GM15510 (cell line): ENCODE data around the gene GIT1.

ENCODE experiments used
- POLR2A ChIP-seq: IDR thresholded peaks from 3 replicates; pipeline ENCODE4 v1.6.1; 2011; ENCODE audit warnings: borderline replicate concordance; ENCODE audit not compliant: insufficient read length; ENCODE audit errors: extremely low read depth

Gene GIT1

DNA sequence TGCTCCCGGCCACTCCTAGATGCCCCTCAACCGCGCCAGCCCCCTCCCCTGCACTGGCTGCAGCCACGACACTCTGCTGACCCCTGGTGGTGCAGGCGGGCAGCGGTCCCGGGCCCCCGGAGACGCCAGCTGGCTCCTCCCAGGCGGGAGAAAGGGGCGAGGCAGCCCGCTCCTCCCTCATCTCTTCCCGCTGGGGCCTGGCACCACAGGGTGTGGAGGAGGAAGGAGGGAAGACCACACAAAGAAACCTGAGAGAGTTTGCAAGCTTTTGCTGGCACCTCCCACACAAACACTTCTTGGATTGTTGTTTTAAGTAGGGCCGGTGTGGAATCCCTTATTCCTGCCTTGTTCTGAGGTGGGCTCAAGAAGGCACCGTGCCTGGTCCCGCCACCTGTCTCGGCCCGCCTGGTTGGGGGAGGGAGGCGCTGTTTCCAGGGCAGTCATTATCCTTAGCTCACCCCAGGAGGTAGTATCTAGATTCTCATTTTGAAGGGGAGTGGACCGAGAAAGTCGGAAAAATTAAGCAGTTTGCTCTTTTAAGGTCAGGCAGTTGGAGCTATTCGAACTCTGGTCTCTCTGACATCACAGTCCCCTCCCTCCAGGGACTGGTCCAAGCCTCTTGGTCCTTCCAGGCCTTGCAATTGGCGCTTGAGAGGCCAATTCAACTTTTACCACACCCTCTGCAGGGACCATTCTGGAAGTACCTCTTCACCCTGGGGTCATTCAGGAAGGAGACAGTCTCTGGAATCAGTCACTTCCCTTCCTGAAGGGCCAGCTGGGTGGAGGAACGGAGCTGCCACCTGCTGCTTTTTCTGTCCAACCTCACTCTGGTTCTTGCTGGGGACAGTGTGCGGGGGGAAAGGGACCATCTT is 2.5 kb upstream of the GIT1 start:
- TF ChIP-seq POLR2A = no peak

DNA sequence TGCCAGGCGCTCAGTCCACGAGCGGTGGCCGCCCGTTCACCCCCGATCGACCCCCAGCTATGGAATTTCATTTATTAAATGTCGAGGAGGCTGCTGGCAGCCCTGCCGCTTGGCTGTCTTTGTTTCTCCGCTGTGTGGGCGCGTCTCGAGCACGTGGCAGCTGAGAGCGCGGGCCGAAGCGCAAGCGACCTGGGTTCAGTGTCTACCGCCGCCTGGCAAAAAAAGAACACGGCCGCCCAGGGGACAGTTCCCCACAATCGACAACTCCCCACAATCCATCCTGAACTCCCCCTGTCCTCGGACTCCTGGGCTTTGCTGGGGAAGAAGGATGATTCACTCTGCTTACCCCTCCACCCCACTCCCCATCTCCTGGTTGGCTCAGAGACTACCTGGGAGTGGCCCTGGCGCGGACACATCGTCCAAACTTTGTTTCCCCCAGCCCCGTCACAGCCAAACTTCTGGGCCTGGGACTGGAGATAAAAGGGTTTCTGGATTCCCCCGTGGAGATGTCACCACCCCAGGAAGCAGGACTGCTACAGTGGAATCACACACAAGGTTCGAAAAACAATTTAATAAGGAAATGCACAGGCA is 1.8 kb upstream of the GIT1 start:
- TF ChIP-seq POLR2A = no peak

DNA sequence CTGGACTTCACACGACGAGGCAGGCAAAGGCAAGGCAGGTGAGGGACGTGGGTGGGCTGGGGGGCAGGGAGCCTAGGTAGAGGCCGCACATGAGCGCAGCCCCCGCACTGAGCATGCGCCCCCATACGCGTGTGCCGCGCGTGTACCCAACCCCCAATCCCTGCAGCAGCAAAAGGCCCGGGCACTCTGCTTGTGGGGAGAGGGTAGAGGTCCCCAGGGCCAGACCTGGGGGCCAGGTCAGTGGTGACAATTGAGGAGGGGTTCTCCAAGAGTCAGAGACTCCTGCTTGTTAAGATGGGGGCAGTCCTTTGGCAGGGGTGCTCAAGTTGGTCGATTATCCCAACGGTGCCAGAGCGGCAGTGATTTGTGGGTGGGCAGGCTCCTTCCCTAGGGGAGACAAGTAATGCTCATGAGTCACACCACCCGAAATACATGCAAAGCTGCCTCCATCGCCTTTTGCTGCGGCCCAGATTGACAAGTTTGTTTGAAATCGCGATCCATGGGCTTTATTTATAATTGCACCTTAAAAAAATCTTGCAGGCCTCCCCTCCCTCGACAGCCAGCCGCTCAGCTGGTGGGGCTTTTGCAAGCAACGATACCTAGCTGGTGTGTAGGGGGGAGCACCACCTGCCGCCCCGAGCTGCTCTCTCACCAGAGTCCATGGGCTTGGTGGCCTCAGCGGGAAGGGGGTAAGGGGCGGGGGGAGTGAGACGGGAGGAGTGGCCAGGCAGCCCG is 1.1 kb upstream of the GIT1 start:
- TF ChIP-seq POLR2A = no peak

DNA sequence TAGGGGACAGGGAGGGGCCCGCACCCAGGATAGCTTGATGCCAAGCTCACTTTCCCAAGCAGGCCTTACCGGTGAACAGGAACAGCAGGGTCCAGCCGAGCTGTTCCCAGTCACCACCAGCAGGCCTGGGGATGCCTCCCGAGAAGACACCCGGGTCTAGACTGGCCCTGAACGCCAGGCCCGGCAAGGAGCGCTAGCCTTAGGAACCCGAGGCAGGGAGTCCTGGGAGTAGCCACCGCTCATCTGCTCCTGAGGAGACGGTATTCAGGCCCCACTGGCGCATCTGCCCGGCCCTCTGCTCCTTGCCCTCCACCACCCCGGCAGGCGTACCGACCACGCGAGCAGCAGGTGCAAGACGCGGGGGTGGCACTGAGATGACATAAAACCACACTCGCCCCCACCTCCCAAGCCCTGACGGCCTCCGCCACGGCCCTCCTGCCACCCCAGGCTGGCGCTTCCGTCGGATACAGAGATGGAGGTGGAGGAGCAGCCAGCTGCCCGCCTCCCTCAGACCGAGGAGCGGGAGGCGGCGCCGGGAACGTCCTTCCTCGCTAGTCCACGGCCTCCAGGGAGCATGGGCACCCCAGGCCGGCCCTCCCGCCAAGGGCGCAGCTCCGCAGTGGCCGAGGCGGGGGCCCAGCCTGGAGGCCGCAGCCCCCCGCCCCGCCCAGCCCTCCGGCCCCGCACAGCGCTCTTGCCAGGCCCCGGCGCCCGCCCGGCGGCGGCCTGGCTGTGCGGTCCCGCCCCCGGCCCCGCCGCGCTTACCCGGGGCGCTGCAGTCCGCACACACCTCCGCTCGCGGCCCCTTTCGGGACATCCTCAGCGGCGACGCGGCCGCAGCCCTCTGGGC is 661 bp downstream of the GIT1 start:
- TF ChIP-seq POLR2A = no peak

DNA sequence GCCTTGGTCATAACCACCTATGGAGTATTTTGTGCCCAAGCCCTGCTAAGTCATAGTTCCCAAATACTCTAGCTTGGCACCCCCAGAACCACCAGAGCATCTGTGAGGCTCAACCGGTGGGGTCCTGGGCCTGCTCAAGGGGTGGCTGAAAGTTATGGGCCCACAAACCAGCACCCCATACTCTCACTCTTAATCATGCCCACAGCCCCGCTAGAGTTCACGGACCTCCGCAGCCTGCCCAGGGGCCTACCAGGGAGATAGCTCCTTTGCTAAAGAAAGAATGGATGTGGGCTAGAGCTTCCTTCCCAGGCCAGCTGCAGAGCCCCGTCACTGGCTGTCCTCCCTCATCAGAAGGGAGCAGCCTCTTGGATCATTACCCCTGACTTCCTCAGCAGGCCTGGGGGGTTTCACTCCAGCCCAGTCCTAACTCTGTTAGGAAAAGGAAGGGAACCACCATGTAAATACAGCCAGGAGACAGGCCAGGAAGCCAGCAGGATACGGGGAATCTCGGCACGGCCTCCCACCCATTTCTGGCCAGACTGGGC is 1.4 kb downstream of the GIT1 start:
- TF ChIP-seq POLR2A = no peak

DNA sequence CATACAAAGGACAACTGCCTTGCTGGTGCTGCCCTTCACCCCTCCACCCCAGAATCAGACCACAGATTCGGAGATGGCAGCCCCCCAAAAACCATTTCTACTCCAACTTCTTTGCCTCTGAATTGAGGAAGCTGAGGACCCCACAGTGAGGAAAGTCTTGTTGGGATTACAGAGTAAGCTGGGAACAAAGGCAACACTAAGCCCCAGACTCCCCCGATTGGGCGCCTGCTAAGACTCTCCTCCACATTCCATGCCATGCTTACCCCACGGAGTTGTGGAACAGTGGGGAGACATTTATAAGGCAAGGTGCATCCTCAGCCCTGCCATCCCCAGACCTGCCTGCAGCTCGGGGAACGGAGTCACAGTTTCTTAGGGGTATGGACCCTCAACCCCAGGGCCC is 1.9 kb downstream of the GIT1 start:
- TF ChIP-seq POLR2A = no peak

DNA sequence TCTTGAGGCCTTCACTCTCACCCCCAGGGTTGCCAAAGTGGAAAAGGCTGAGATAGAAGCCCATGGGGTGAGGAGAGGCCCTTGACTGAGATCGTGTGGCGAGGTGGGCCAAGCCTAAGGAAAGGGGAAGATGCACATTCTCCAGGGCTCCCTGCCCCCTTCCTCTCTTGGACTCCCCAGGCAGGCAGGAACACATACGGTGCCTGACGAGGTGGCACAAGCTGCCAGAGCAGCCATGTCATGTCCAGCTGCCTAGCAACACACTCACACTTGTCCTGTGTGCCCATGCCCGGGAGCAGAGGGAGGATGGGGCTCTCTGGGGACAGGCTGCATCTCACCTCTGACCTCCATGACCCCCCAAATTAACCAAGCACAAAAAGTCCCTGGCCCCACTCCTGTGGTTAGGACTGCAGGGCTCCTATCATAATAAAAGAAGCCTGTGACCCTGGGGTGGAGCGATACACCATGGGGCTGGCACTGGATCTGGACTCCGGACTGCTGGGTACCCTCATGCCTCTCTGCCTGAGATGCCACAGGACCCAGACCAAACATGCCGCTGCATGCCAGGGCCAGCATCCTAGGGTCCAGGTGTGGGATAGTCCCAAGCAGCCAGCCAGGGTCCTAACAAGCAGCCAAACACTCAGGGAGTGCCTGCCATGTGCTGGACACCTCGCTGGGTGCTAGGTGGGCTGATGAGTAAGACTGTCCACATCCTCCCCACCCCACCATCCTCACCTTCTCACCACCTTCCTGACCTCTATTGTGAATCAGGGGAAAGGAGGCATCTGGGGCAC is 2.6 kb downstream of the GIT1 start:
- TF ChIP-seq POLR2A = no peak

DNA sequence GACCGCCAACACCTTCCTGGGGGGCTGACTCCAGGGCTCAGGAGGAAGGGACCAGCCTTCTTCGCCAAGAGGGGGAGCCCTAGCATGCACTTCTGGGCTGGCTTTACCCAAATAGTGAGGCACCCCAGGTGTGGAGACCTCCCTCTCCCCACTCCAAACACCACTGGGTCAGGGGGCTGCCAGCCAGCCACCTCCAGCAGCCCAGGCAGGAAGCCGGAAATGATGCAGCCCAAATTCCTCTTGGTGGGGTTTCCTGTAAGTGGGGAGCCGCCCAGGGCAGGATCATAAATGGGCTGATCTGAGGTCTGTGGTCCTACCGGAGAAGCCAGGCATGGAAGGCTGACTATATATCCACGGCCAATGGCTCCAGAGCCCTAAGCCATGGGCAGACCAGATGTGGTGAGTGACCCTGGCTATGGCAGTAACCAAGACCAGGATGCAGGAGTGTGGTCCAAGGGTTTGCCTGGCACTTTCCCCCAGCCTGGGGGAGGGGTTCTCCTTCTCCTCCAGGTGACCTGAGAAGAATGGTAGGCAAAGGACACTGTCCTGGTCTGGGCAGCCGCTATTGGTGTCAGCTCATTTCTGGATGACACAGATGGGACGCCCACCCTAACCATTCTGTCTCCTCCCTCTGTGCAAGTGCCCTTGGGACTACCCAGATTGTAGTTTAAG is 4.2 kb downstream of the GIT1 start:
- TF ChIP-seq POLR2A = no peak

DNA sequence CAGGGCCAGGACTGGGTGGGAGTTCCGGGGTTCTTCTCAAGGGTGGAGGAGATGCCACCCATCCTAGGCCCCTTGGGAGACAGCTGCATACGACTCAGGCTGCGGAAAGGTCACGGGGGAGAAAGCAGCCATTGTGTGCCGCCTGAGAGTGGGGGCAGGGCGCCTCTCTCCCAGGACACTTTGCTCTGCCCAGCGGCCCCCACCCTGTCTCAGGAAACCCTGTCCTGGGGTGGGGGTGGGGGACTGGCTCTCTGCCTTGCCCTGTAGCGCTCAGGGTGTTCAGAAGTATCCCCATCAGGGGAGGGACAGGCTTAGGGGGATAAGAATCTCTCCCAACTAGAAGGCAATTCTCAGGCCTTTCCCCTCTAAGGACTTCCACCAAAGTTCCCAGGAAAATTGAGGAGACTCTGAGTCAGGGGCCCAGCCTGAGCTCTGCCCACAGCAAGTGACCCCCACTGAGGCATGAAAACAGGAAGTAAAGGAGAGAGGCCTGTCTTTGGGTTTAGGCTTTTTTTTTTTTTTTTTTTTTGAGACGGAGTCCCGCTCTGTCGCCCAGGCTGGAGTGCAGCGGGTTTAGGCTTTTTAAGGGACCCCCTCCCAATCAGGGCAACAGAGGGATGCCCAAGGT is 4.9 kb downstream of the GIT1 start:
- TF ChIP-seq POLR2A = no peak

DNA sequence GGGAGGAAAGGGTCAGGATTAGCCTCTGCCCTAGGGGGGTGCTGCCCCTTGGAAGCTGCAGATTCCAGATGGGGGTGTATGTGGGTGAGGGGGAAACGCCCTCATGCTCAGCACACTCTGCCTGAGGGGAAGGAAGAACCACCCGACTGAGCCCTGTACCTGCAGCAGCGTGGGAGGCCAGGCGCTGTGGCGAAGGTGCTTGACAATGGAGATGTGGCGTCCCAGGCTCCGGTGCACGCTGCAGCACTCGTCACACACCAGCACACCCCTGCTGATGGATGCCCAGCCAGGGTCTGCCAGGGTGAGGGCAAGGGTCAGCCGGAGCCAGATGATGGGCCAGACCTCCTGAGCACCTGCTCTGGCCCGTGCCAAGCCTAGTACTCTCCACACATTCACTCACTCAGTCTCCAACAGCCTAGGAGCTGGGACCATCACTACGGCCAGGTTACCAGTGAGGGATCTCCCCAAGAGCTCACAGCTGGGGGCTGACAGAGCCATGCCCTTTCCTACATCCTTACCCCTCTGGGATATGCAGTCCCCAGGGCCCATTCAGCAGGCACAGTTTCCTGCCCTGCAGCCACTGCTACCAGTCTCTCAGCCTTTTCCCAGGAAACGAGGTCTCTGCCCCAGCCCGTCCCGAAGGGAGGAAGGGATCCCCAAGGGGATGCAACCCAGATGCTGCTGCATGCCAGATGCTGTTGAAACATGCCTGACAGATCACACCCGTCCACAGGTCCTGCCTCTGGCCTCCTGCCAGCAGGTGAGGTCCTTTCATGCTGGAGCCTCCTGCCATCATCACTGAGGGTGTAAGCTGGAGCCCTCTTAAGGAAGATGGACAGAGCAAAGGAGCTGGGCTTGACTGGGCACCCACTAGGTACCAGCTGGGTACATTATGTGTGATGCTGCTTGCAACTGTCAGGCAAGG is 5.9 kb downstream of the GIT1 start:
- no peak for TF ChIP-seq POLR2A

DNA sequence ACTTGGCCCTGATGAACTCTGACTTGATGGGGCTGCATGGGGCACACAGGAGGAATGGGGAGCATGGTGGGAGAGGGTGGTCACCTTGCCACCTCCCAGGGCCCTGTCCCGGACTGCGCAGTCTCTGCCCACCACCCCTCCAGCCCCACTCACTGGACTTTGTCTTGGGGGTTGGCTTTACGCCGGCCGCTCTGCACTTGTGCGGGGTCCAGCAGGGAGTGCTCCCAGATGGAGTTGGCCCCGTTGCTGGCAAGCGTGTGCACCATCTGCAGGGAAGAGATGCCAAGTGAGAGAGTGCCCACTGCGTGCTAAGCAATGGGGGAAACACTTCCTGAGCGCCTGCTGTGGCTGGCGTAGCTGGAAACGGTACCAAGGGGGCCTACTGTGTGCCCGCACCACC is 6.7 kb downstream of the GIT1 start:
- TF ChIP-seq POLR2A = no peak
